HEK293T (cell line): ENCODE measurements around the gene LVRN.

Experiments used
- BHLHE40 ChIP-seq: fragments of 450-650 bp; IDR thresholded peaks from 2 replicates; pipeline ENCODE4 v1.6.1; 2016; ENCODE audit warnings: mild to moderate bottlenecking, moderate library complexity, borderline replicate concordance
- ELF4 ChIP-seq: fragments of 450-650 bp; IDR thresholded peaks from 2 replicates; pipeline ENCODE4 v1.6.1; 2017; ENCODE audit warnings: antibody characterized with exemption
- FOXA1 ChIP-seq: fragments of 450-650 bp; IDR thresholded peaks from 2 replicates; pipeline ENCODE4 v1.6.1; 2016; ENCODE audit warnings: mild to moderate bottlenecking
- FOXK2 ChIP-seq: fragments of 450-650 bp; IDR thresholded peaks from 2 replicates; pipeline ENCODE4 v1.6.1; 2016; ENCODE audit warnings: mild to moderate bottlenecking
- FOXM1 ChIP-seq: fragments of 450-650 bp; IDR thresholded peaks from 2 replicates; pipeline ENCODE4 v1.6.1; 2017; ENCODE audit warnings: mild to moderate bottlenecking, borderline replicate concordance
- HDGF ChIP-seq: fragments of 450-650 bp; IDR thresholded peaks from 2 replicates; pipeline ENCODE4 v1.6.1; 2017; ENCODE audit warnings: antibody characterized with exemption, borderline replicate concordance
- L3MBTL2 ChIP-seq: fragments of 450-650 bp; conservative IDR thresholded peaks from 2 replicates; pipeline ENCODE4 v1.6.1; 2016; ENCODE audit warnings: mild to moderate bottlenecking
- NFRKB ChIP-seq: fragments of 450-650 bp; IDR thresholded peaks from 2 replicates; pipeline ENCODE4 v1.6.1; 2016; ENCODE audit warnings: mild to moderate bottlenecking, moderate library complexity
- SP1 ChIP-seq: fragments of 450-650 bp; IDR thresholded peaks from 2 replicates; pipeline ENCODE4 v1.6.1; 2017
- ZNF384 ChIP-seq: fragments of 450-650 bp; IDR thresholded peaks from 2 replicates; pipeline ENCODE4 v1.6.1; 2016
- TF ChIP-seq, protein P1 (sequence below): fragments of 450-650 bp; IDR thresholded peaks from 2 replicates; pipeline ENCODE4 v1.6.1; 2016

DNA sequence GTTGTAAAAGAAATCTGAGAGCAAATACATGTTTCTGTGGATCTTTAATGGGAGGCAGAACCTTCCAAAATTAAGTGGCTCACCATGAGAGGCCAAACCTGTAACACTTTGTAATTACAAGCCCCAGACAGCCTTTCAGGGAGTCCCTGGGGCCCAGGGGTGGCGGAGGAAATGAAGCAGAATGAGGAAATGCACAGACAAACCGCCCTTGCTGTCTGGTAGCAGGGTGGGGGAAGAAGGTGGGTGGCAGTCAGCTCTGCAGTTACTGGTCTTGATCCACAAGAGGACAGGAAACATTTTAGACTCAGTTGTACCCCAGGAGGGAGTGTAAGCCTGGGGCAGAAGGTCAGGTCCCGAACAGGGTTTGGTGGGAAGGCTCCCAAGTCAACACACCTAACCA, 76.5 kb downstream of the LVRN start:
- TF ChIP-seq FOXK2 (no peak), BHLHE40 (no peak), FOXA1 (no peak), FOXM1 (no peak), SP1 (no peak), HDGF (no peak), NFRKB (no peak), ZNF384 (no peak), L3MBTL2 (no peak), ELF4 (no peak)
- TF ChIP-seq, protein P1, sequence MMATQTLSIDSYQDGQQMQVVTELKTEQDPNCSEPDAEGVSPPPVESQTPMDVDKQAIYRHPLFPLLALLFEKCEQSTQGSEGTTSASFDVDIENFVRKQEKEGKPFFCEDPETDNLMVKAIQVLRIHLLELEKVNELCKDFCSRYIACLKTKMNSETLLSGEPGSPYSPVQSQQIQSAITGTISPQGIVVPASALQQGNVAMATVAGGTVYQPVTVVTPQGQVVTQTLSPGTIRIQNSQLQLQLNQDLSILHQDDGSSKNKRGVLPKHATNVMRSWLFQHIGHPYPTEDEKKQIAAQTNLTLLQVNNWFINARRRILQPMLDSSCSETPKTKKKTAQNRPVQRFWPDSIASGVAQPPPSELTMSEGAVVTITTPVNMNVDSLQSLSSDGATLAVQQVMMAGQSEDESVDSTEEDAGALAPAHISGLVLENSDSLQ: no peak
